ENCODE data around the gene IL11RA. TPM values are rescaled to one million over a fixed set of nuclear protein-coding genes. Genes with fewer than 3 reads are reported as not detected.

IL11RA gene
- total and polyA plus RNA-seq, 2 of the 8 experiments (the other 6 are each of a cell fraction or from before 2014, with no cell fraction given), result 5.5 to 9.1 TPM

GRCh38 chr9:34694811-34695210, 42.8 kb downstream of the IL11RA start (continued):
- no peak for TF ChIP-seq TEAD4 (IDR thresholded peaks at IDR 0.05; ENCODE audit: low read depth, low read length)

Data from H1 (cell line).